Measurements from ENCODE around the gene CXCL6. TPM values are rescaled to one million over a fixed set of nuclear protein-coding genes. Genes with fewer than 3 reads are reported as not detected.

CXCL6 gene
- total RNA-seq, 1 donor from 2014 or later = not detected

DNA sequence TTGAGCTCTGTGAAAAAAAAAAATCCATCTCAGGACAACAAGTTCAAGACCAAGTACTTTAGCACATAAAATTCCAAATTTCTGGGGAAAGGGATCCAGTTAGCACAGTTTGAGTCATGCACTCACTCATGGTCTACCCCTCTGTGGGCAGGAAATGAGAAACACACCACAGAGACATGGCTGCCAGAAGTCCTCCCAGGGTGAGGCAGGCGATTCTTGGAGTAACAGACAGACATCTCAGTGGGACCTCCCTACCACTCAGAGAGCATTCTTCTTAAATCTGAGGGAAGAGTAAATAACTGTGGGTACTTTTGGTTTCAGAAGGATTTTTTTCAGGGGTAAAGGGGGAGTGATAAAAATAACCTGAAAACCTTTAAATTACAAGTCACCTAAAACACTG lies 46.8 kb downstream of the CXCL6 start:
- intact Hi-C loops (cut with DNase I) = no loop called here
- no peak overlapping the region for H3K4me3 ChIP-seq
- no peaks in the 10 kb centered on the region for H3K36me3 ChIP-seq
- no peaks in the 10 kb centered on the region for H3K27me3 ChIP-seq
- no peaks in the 10 kb centered on the region for H3K4me1 ChIP-seq
- H3K9me3 ChIP-seq = no peaks in the 10 kb centered on the region
- DNase-seq (ENCODE audit: low spot score in 2 of 2) = no peak
- no peak overlapping the region for H3K27ac ChIP-seq
- TF ChIP-seq, protein P1, sequence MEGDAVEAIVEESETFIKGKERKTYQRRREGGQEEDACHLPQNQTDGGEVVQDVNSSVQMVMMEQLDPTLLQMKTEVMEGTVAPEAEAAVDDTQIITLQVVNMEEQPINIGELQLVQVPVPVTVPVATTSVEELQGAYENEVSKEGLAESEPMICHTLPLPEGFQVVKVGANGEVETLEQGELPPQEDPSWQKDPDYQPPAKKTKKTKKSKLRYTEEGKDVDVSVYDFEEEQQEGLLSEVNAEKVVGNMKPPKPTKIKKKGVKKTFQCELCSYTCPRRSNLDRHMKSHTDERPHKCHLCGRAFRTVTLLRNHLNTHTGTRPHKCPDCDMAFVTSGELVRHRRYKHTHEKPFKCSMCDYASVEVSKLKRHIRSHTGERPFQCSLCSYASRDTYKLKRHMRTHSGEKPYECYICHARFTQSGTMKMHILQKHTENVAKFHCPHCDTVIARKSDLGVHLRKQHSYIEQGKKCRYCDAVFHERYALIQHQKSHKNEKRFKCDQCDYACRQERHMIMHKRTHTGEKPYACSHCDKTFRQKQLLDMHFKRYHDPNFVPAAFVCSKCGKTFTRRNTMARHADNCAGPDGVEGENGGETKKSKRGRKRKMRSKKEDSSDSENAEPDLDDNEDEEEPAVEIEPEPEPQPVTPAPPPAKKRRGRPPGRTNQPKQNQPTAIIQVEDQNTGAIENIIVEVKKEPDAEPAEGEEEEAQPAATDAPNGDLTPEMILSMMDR (IDR thresholded peaks at IDR 0.05) = no peak

DNA sequence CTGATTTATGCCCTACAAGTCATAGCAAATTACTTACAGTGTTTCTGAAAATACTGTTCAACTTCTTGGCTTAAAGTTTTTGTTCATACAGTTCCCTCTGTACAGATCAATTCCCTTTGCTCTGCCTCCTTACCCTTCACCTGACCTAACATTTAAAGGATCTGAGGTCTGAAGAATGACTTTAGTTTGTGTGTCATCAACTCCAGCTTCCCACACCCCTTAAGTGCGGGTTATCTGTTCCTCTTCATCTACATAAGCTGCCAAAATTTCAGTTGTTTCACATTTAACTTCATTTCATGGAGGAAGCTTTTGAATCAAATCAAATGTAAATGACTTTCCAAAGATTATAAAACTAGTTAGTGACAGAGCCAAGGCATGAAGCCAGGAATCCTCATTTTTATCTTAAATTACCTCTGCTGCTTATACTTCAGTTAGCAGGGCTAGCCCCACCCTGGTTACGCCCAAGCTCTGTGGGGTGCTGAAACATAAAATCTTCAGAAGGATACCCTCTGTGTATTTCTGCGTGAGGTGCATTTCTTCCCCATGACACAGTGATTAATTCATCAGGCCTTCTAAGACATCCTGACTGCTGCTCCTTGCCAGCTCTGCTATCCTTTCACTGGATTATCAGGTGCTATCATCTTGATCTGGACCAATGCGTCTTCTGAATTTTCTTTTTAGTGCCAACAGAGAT lies 49.2 kb downstream of the CXCL6 start:
- no peak for DNase-seq (ENCODE audit: low spot score in 2 of 2)
- TF ChIP-seq, protein P1 (IDR thresholded peaks at IDR 0.05) = no peak
- Histone ChIP-seq H3K4me3 (no peak overlapping the region), H3K36me3 (no peaks in the 10 kb centered on the region), H3K27me3 (no peaks in the 10 kb centered on the region), H3K4me1 (no peaks in the 10 kb centered on the region), H3K27ac (no peak overlapping the region), H3K9me3 (no peaks in the 10 kb centered on the region)
- intact Hi-C loops (cut with DNase I) = no loop called here

Other genes with a start within 250 kb of the CXCL6 start
- 1.4 TPM for gene RASSF6, start 216.2 kb upstream of the CXCL6 start, total RNA-seq
- not detected for gene CXCL8, start 96.1 kb upstream of the CXCL6 start, total RNA-seq
- not detected for gene PF4V1, start 16.6 kb downstream of the CXCL6 start, total RNA-seq
- gene CXCL1, start 32.7 kb downstream of the CXCL6 start, total RNA-seq = 18.0 TPM
- 11.7 TPM for gene PF4, start 145.3 kb downstream of the CXCL6 start, total RNA-seq
- not detected for gene PPBP, start 151.5 kb downstream of the CXCL6 start, total RNA-seq
- not detected for gene CXCL5, start 162.0 kb downstream of the CXCL6 start, total RNA-seq
- not detected for gene CXCL3, start 202.0 kb downstream of the CXCL6 start, total RNA-seq

All from ascending aorta (tissue), 2 donors.